Activated CD4-positive, CD25-positive, alpha-beta regulatory T cell treated with anti-CD3 and anti-CD28 coated beads, Interleukin-2, amount 50 U/mL, for 72 hours (primary cell): ENCODE measurements around the gene DCAF11.

ENCODE experiments used
- DNase-seq: peaks from one replicate; pipeline ENCODE4 v3.0.0; 2021

Gene DCAF11

GRCh38 chr14:24122898-24123297 lies 8.3 kb downstream of the DCAF11 start:
- DNase-seq, result no peak

GRCh38 chr14:24123424-24124417 lies 9.1 kb downstream of the DCAF11 start:
- DNase-seq, result no peak

GRCh38 chr14:24126939-24127338 lies 12.4 kb downstream of the DCAF11 start:
- DNase-seq, result no peak

- DNase-seq, result no peak
Observed at GRCh38 chr14:24127673-24128072, 13.1 kb downstream of the DCAF11 start.

GRCh38 chr14:24129410-24129998 lies 14.9 kb downstream of the DCAF11 start:
- DNase-seq, result no peak

- DNase-seq, result no peak
Observed at GRCh38 chr14:24130380-24130716, 15.8 kb downstream of the DCAF11 start, which contains the start of gene FITM1. Gene FITM1 (plus strand): TSS chr14:24130659. CDS start chr14:24131564, 905 bp downstream.

- no peak for DNase-seq
Observed at GRCh38 chr14:24130717-24131548, 16.4 kb downstream of the DCAF11 start.

- no peak for DNase-seq
Observed at GRCh38 chr14:24131549-24131966, 17.0 kb downstream of the DCAF11 start.

GRCh38 chr14:24132061-24132685 lies 17.6 kb downstream of the DCAF11 start:
- DNase-seq, result peak; percentile 42

GRCh38 chr14:24132976-24133375 lies 18.4 kb downstream of the DCAF11 start:
- no peak for DNase-seq

- DNase-seq, result no peak
Observed at GRCh38 chr14:24133735-24134134, 19.2 kb downstream of the DCAF11 start.

- DNase-seq, result no peak
Observed at GRCh38 chr14:24135584-24135833, 20.9 kb downstream of the DCAF11 start.

- DNase-seq, result peak; percentile 95
Observed at GRCh38 chr14:24135834-24136683, 21.5 kb downstream of the DCAF11 start, which contains the start of gene PSME1. Gene PSME1 (plus strand): TSS chr14:24136194. CDS start chr14:24136263, 69 bp downstream.

- DNase-seq, result no peak
Observed at GRCh38 chr14:24136684-24137528, 22.3 kb downstream of the DCAF11 start.

GRCh38 chr14:24137529-24138395 lies 23.2 kb downstream of the DCAF11 start:
- DNase-seq, result no peak

GRCh38 chr14:24138396-24139271 lies 24.1 kb downstream of the DCAF11 start:
- no peak for DNase-seq

GRCh38 chr14:24139272-24139934 lies 24.8 kb downstream of the DCAF11 start:
- DNase-seq, result no peak
